ENCODE results near the gene KCNG4. TPM values are rescaled to one million over a fixed set of nuclear protein-coding genes. Genes with fewer than 3 reads are reported as not detected.

Gene KCNG4
- total and polyA plus RNA-seq, 10 of the 15 experiments (the other 5 are each of a cell fraction or from before 2014, with no cell fraction given) = not detected

DNA sequence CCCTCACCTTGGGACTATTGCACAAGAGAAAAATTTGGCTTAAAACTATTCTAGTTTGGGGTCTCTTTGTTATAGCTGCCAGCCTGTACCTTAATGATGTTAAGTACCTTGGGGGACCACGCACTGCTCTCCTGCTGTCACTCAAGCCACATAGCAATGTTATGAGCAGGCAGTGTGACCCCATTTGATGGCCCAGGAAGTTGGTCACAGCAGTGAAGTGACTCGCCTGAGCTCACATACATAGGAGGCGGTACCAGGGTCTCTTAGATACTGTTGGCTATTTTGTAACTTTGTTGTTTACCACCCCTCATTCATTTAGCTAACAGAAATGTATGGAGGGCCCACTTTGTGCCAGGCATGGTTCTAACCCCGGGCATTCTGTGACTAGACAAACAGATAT lies 16.4 kb downstream of the KCNG4 start:
- no peaks in the 10 kb centered on the region for H4K20me1 ChIP-seq (ENCODE audit: control insufficient read depth, insufficient read depth)
- SMC1A ChIA-PET (ENCODE audit: uncharacterized antibody, unreplicated experiment) = no interaction called here
- CTCF ChIA-PET = no interaction called here
- peaks cover 0 to 1% of the 10 kb centered on the region in 2 experiments; a peak in 2 of 4 replicates for H3K27me3 ChIP-seq (replicated peaks in 1 of 2; ENCODE audit: control insufficient read depth in 2 of 2, insufficient read depth in 2 of 2, low read length in 1 of 2)
- intact Hi-C loops (cut with micrococcal nuclease; ENCODE audit: unreplicated experiment) = no loop called here
- no peak overlapping the region for H3K9ac ChIP-seq (ENCODE audit: control insufficient read depth, insufficient read depth, low read length)
- in situ Hi-C loops (cut with MboI) = no loop called here
- no peak for DNase-seq (ENCODE audit: low read depth, low spot score)
- H3K27ac ChIP-seq (ENCODE audit: control insufficient read depth, insufficient read depth) = no peak overlapping the region
- BruUV-seq (replicated peaks) = no TSS peak
- H3K9me3 ChIP-seq (replicated peaks; ENCODE audit: control insufficient read depth, insufficient read depth, low read length) = no peaks in the 10 kb centered on the region
- H3K4me3 ChIP-seq = no peak overlapping the region
- no peaks in the 10 kb centered on the region for H3K36me3 ChIP-seq (ENCODE audit: control insufficient read depth in 2 of 2, insufficient read depth in 2 of 2, low read length in 1 of 2)
- no peak for ATAC-seq
- POLR2A ChIA-PET = no interaction called here
- no peak overlapping the region for H3K4me2 ChIP-seq (ENCODE audit: control insufficient read depth, insufficient read depth)
- WGBS (ENCODE audit: insufficient coverage, insufficient replicate concordance, low lambda C conversion rate, missing lambda C conversion rate) = 24% methylated on average over 4 of the region's 4 CpGs
- RAD21 ChIA-PET (ENCODE audit: unreplicated experiment) = no interaction called here
- no peak for FAIRE-seq
- TF ChIP-seq KDM1A (IDR thresholded peaks at IDR 0.05; ENCODE audit: borderline replicate concordance) (no peak), YY1 (IDR thresholded peaks at IDR 0.05; ENCODE audit: low read depth, low read length) (no peak), RCOR1 (conservative IDR thresholded peaks at IDR 0.05; ENCODE audit: low read depth, low read length) (no peak), HDGF (IDR thresholded peaks at IDR 0.05) (no peak), CREM (IDR thresholded peaks at IDR 0.05; ENCODE audit: low read depth) (no peak), CHD1 (IDR thresholded peaks at IDR 0.05; ENCODE audit: low read depth, low read length) (no peak), EED (IDR thresholded peaks at IDR 0.05; ENCODE audit: low read depth) (no peak), CEBPB (IDR thresholded peaks at IDR 0.05; ENCODE audit: borderline replicate concordance in 1 of 2, low read depth in 2 of 2, low read length in 2 of 2) (no peak), HDAC6 (IDR thresholded peaks at IDR 0.05; ENCODE audit: unreplicated experiment) (no peak), MTA2 (IDR thresholded peaks at IDR 0.05; ENCODE audit: low read depth) (no peak), SREBF2 (IDR thresholded peaks at IDR 0.05; ENCODE audit: low read length) (no peak), MXI1 (IDR thresholded peaks at IDR 0.05; ENCODE audit: low read depth, low read length) (no peak), POLR2AphosphoS5 (IDR thresholded peaks at IDR 0.05; ENCODE audit: low read length) (no peak), NFXL1 (IDR thresholded peaks at IDR 0.05; ENCODE audit: borderline replicate concordance) (no peak), POLR2A (IDR thresholded peaks at IDR 0.05; ENCODE audit: low read depth, low read length) (no peak), NBN (IDR thresholded peaks at IDR 0.05) (no peak), CBFB (IDR thresholded peaks at IDR 0.05; ENCODE audit: low read depth) (no peak), RELA (IDR thresholded peaks at IDR 0.05; ENCODE audit: borderline replicate concordance, partially characterized antibody) (no peak)
- TF ChIP-seq, protein P1, sequence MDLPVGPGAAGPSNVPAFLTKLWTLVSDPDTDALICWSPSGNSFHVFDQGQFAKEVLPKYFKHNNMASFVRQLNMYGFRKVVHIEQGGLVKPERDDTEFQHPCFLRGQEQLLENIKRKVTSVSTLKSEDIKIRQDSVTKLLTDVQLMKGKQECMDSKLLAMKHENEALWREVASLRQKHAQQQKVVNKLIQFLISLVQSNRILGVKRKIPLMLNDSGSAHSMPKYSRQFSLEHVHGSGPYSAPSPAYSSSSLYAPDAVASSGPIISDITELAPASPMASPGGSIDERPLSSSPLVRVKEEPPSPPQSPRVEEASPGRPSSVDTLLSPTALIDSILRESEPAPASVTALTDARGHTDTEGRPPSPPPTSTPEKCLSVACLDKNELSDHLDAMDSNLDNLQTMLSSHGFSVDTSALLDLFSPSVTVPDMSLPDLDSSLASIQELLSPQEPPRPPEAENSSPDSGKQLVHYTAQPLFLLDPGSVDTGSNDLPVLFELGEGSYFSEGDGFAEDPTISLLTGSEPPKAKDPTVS (IDR thresholded peaks at IDR 0.05; ENCODE audit: low read depth, low read length) = no peak
- H3K79me2 ChIP-seq (ENCODE audit: control insufficient read depth, insufficient read depth, low read length) = no peaks in the 10 kb centered on the region
- H3K4me1 ChIP-seq (ENCODE audit: control insufficient read depth, insufficient read depth, low read length) = no peaks in the 10 kb centered on the region
- H2AFZ ChIP-seq (ENCODE audit: control insufficient read depth, low read depth, low read length) = no peak overlapping the region

Measured in GM12878 (cell line).